Cortex of kidney (tissue), 1 donor: ENCODE data around the gene STRADA.

ENCODE experiments used
- DNase-seq: peaks from one replicate; lab custom pipeline; 2025; lab: John Stamatoyannopoulos, UW

The STRADA gene, protein sequence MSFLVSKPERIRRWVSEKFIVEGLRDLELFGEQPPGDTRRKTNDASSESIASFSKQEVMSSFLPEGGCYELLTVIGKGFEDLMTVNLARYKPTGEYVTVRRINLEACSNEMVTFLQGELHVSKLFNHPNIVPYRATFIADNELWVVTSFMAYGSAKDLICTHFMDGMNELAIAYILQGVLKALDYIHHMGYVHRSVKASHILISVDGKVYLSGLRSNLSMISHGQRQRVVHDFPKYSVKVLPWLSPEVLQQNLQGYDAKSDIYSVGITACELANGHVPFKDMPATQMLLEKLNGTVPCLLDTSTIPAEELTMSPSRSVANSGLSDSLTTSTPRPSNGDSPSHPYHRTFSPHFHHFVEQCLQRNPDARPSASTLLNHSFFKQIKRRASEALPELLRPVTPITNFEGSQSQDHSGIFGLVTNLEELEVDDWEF

DNA sequence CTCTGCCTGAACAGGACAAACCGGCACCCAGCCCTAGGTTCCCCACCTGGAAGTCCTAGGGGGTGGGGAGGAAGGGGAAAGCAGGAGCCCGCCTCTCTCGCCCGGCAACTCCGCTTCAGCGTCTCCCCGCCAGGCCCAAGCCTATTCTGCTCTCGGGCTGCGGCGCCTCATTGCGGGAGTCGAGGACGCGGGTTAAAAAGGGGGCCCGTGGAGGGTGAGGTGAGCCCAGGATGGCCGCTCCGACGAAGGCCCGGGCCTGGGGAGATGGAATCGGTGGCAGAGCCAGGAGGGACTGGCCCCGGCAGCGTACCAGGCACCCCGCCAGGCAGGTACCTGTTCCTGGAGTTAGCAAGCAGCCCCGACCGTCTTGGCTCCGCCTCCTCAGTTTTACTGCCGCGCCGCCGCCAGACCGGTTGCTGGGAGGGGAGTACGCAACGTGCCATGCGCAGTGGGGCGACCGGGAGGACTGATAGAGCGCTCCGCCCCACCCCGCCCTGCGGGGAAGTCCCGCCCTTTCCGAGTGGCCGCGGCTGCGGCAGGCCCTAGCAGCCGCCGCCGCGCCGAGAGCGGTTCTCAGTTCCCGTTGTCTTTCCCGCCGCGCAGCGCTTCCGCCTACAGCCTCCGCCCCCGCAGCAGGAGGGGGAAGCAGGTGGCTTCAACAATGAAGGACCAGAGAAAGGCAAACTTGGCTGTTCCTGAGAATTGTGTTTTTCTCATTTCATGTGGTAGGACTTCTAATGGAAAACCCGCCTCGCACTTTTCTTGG lies at the start of gene STRADA:
STRADA (minus strand) TSS at position 392 of the 766 bp plus-strand sequence. CDS start 13,430 bp downstream, outside the sequence.
- DNase-seq: peak; percentile 61

DNA sequence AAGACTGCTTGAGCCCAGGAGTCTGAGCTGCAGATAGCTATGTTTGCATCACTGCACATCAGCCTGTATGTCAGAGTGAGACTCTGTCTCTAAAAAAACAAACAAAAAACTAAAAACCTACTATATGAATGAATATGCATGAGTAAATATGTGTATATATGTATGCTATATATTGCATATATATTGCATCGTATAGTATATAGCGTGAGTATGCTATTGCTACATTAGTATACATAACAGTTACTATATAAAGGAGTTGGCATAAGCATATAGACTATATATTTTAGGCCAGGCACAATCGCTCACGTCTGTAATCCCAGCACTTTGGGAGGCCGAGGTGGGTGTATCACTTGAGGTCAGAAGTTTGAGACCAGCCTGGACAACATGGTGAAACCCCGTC lies 48.5 kb upstream of the STRADA start:
- DNase-seq: no peak

DNA sequence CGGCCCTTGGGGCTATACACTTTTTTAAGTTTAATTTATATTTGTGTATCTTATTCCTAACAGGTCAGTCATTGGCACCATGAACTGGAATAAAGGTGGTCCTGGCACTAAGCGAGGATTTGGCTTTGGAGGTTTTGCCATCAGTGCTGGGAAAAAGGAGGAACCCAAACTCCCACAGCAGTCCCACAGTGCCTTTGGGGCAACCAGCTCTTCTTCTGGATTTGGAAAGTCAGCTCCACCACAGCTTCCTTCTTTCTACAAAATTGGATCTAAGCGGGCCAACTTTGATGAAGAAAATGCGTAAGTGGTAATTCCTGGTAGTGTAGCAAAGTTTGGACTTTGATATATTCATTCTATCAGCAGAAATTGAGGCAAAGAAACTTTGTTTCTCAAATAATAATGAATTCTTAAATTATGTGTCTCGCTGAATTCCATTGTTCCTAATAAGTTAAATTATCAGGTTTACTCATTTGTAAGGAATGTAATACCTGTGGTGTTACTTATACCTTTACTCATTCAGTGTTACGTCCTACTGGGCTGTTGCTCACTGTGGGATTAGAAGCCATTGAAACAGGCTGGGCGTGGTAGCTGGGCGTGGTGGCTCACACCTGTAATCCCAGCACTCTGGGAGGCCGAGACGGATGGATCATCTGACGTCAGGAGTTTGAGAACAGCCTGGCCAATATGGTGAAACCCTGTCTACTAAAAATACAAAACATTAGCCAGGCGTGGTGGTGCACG lies 45.5 kb upstream of the STRADA start:
- no peak for DNase-seq

DNA sequence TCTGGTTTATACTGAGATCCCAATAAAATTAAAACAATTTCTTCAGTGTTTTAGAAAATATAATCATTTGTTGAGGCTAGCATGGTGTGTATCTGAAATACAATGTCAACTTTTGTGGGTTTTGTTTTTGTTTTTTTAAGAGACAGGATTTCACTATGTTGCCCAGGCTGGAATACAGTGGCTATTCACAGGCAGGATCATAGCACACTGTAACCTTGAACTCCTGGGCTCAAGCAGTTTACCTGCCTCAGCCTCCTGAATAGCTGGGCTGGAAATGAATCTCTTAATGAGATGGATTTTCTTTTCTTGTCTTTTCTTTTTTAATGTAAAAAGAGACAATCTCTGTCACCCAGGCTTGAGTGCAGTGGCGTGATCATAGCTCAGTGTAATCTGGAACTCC lies 44.5 kb upstream of the STRADA start:
- no peak for DNase-seq

DNA sequence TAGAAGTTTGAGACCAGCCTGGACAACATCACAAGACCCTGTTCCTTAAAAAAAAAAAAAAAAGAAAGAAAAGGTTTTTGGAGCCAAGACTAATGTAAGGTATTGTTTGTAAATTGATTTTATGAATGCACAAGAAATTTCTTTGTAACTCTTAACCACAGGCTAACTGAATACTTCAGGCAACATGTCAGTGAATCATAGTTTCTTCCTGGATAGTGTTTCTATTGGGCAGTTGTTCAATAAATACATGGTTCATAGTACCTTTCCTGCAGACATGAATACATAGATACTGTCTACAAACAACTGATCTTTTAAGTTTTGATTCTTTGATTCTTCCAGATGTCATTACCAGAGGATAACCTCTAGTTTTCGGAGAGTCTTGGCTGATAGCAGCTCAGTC lies 44.0 kb upstream of the STRADA start:
- DNase-seq: no peak

DNA sequence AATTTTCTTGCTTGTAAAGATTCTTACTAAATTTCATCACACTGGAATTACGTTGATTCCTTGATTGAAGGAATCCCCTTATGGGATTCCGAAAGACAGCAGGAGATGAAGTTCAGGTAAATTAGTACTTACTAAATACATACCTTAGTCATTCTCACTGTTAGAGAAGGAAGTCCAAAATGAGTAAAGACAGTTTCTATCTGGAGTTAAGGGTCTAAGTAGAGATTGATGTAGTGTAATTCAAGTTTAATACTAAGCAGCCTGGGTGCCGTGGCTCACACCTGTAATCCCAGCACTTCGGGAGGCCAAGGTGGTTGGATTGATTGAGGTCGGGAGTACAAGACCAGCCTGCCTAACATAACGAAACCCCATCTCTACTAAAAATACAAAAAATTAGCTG lies 41.9 kb upstream of the STRADA start:
- no peak for DNase-seq

DNA sequence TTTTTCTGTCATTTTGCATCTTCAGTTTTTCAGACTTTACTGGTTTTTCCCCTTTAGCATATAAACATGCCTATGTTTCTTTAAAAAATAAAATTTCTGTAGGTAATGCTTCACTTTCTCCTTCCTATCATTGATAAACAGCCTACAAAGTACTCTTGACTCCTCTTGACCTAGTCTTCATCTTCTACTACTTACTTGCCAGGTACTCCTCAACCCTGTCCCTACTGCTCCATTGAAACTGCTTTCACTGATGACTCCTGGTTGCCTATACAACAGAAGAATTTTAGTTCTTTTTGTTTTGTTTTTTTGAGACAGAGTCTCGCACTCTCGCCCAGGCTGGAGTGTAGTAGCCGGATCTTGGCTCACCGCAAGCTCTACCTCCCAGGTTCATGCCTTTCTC lies 39.3 kb upstream of the STRADA start:
- no peak for DNase-seq

DNA sequence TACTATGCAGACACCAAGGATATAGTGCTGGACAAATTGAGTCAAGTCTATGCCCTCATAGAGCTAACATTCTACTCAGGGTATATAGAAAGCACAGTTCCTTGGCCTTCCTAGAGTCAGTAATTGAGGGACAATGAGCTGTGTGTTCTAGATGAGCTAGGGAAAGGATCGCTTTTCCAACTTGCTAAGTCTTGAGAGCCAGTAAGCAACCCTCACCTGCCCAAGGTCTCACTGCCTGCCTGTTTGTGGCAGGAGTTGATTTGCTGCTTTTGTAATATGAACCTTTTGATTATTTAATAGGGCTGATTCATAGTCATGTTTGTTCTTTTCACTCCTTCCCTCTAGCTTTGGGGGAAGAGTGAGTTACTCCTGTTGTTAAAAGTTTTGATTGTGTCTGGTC lies 38.9 kb upstream of the STRADA start:
- no peak for DNase-seq

DNA sequence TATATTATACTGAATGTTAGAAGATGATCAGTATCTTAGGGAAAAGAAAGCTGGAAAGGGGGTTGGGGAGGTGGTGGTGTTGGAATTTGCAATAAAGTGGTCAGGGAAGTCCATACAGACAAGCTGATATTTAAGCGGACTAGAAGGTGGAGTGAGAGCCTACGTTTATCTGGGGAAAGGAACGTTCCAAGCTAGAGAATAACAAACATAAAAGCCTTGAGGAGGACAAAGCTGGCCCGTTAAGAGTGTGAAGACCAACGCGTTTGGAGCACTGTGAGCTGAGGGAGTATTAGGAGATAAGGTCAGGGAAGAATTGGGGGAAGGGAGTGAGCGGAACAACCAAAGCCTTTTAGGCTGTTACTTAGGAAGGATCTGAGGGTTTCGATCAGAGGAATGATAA lies 33.8 kb upstream of the STRADA start:
- DNase-seq: no peak

DNA sequence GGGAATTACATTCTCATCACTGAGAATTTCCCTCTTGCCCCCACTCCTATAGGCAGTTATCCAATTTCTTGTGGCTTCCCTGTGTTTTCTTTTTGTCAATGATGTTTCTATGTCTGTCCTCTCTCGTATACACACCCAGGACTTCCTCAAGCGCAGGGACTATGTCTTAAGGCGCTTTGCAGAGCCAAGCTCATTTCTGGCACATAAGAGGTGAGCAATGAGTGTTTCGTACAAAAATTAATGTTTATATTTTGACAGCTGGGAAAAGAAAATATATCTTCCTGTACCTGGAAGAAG lies 33.3 kb upstream of the STRADA start:
- DNase-seq: no peak

DNA sequence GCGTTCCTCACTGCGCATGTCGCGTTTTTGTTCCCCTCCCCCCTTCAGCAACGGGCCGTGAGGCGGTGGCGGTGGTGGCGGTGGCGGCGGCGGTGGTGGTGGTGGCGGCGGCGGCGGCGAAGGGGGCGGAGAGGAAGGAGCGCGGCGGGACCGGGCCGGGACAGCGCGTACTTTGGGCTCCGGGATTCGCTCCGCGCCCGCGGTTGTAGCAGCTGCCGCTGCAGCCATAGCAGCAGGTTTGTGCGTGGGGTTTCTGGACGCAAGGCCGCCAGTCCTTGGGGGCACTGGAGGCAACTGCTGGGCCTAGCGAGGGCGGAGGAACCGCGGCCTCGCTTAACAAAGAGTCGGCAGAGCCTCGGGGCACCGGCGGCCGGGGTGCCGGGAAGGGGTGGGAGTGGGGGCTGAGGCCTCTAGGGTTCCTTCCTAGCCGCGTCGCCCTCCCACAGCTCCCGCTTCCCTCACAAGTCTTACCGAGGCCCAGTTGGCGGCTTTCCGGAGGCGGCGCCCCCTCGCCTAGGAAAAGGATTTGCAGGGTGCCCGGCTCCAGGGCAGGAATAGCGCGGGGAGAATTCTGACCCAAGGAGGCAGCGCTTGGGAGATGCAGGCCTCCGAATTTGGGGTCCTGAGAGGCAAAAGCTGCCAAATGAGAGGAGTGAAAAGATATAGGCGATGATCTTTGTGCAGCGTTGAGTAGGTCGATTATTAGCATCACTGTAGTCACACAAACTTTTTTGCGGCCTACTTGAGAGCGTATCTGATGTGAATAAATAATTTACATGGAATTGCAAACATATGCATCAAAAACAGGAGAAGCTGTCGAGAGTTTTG lies 32.8 kb upstream of the STRADA start, which contains the start of gene DDX42:
DDX42 (plus strand) TSS at position 30 of the 828 bp plus-strand sequence. CDS start 12,880 bp downstream, outside the sequence.
- DNase-seq: no peak

DNA sequence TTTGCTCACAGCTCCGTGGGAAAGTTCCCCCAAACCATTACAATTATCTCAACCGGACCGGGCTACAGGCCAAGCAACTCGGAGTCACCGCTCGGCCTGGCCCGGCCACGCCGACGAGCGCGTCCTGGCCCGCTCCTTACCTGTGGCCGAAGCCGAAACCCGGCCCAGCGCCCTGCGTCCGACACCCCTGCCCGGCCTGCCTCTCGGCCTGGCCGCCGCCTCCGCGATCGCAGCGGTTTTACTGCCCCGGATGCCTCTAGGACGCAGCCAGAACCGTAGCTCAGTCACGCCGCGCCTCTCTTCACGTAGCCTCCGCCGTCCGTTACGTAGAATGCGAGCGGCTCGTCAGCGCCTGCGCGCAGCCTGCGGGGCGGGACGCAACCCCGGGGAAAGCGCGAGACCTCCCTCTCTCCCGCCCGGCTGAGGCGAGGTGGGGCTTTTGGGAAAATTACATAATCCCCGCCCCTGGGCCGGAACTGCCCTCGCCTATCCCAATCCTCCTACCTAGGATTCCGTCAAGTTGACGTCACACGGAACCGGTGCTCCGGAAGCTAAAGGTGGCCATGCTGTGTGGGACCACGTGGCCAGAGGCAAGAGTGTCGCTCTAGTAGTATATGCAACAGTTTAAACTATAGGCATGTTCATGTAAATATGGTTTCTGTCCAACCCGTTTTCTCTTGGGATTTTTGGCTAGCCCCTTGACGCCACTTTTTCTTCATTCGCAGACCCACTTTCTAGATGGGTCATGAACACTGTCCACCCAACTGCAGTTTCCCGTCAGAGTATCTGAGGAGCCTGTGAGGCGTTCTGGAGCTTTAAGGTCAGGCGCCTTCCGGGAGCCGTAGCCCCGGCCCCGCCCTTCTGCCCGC lies 31.9 kb upstream of the STRADA start, which contains the start of gene CCDC47:
CCDC47 (minus strand) TSS at position 326 of the 869 bp plus-strand sequence. CDS start 7,422 bp downstream, outside the sequence.
- DNase-seq: peak; percentile 82

DNA sequence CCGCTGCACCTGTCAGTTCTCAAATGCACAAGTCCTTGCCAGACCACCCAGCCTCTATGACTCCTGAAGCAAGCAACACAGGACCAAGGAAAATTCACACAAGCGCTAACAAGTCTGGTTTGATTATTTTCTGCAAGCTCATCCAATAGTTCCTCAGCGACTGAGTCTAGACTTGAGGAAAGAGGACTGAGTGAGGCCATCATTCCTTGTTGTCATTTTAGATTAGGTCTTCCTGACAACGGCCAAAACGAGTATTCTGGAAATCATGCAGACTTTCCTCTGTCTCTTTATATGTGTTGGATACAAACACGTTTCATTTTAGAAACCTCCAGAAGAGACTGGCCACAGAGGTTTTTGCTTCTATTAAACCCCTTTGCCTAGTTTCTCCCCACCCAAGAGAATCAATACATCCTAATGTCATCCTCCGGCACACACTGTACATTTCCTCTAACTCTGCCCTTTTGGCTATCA lies 31.2 kb upstream of the STRADA start:
- no peak for DNase-seq

DNA sequence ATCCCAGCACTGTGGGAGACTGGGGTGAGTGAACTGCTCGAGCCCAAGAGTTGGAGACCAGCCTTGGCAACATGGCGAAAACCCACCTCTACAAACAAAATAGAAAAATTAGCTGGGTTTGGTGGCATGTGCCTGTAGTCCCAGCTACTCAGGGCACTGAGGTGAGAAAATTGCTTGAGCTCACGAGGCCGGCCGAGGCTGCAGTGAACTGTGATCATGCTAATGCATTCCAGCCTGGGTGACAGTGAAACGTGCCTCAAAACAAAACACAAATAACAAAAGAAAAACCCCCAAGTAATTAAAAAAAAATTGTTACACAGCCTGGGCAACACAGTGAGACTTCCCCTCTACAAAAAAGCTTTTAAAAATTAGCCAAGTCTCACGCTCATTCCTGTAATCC lies 26.8 kb upstream of the STRADA start:
- DNase-seq: no peak

DNA sequence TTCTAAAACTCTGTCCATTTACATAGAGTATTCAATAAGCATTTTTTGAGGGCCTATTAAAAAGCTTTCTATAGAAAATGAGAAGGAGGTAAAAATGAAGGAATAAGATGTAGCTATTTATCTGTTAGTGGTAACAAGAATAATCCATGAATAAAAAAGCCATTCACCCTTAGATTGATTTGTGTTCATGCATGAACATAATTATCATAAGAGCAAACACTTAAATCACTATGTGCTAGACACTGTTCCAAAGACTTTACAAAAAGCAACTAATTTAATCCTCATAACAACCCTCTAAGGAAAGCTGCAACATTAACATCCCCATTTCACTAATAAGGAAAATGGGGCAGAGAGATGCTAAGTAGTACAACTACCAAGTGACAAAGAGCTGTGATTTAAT lies 25.2 kb upstream of the STRADA start:
- no peak for DNase-seq

DNA sequence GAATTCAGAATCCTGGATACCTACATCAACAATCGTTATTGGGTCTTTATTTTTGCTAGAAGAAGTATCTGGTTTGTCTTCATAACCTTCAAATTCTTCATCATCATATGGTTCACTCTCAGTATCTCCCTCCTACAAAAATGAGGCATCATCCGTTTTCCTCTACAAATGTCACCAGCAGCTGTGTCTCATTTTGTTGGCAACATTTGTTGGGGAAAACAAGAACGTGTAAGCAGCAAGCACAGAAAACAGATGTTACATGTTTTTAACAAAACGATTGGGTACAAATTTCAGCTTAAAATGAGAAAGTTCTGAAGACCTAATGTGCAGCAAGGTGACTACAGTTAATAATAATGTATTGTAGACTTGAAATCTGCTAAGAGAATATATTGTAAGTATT lies 23.1 kb upstream of the STRADA start:
- no peak for DNase-seq

DNA sequence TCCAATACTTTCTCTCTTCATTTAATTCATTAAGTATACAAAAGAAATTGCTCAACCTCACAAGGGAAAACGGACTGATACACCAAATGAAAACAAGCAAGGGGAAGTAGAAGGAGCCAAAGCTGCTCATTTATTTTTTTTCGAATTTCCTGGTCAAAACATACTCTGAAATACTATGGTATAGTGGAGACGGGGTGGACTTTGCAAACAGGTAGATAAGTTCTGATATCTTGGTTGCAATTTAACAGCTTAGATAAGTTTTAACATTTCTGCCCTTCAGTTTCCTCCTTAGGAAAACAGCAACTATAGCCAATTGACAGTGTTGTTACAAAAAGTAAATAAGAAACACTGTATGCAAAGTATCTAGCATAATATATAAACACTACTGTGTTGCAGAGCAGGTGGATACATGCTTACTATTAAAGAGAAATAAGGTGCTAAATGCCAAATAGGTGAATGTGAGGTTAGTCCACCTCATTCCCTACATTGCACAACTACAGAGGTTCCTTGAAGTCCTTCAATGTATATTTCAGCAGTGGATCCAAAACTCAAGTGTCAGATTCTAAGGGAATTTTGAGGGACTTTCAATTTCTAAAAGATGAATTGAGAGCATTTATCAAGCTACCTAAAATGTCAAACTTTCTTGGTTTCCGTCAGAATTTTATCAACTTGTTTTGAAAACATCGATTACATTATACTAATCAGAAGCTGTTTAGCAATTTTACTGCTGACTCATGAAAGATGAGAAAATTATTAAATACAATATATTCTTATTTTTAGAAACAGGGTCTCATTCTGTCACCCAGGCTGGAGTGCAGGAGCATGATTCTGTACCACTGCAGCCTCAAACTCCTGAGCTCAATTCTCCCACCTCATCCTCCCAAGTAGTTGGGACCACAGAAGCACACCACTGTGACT lies 20.8 kb upstream of the STRADA start:
- no peak for DNase-seq

DNA sequence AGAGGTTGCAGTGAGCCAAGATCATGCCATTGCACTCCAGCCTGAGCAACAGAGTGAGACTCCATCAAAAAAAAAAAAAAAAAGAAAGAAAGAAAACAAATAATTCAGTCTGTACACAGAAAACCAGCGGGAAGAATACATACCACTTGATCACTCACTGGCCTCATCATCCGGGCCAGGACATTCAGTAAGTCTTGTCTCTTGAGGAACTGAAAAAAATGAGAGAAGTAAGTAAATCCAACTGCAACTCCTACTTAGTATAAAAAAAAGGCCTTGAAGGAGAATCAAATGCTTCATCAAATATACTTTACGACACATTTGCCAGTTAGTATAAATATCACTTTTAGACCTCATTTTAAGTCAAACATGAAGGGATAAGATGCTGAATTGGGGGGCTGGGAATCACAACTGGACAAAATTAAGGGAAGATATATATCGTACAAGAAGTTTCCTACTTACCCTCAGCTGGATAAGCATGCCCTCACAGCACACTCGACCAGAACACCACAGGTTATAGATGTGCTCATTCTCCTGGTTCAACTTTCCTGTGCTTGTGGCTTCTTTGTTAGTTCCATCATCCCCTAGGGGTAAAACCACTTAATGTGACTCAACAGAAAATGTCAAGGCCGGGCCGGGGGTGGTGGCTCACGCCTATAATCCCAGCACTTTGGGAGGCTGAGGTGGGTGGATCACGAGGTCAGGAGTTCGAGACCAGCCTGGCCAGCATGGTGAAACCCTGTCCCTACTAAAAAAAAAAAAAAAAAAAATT lies 19.4 kb upstream of the STRADA start:
- DNase-seq: no peak

DNA sequence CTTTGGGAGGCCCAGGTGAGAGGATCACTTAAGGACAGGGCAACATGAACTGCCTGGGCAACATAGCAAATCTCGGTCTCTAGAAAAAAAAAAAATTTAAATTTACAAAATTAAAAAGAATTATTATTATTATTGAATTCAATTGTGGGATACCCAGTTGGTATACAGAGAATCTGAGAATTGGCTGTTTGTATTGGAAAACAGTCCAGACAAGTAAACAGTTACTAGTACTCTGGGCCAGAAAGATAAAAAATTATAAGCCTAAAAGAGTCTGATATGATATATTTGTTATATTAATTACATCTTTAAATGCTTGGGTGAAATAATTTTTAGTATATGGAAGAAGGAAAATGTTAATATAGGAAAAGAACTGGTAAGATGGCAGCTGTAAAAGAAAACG lies 16.8 kb upstream of the STRADA start:
- no peak for DNase-seq
